ENCODE results near the gene PTPRG.

Gene PTPRG

GRCh38 chr3:61901496-61901895 lies 340.1 kb downstream of the PTPRG start:
- Histone ChIP-seq H3K27ac (ENCODE audit: low read depth, low read length) (no peak overlapping the region), H3K9ac (ENCODE audit: low read depth, low read length) (no peak overlapping the region), H3K4me3 (ENCODE audit: low read length) (no peak overlapping the region), H3K4me1 (ENCODE audit: insufficient read depth, low read length) (peaks cover 49% of the 10 kb centered on the region), H3K27me3 (ENCODE audit: insufficient read depth, low read length) (no peaks in the 10 kb centered on the region), H3K36me3 (ENCODE audit: insufficient read depth, low read length) (no peaks in the 10 kb centered on the region), H3K9me3 (ENCODE audit: insufficient read depth, low read depth, low read length) (no peaks in the 10 kb centered on the region)
- 98% methylated on average over 2 of the region's 2 CpGs for WGBS

GRCh38 chr3:61901986-61902385 lies 340.6 kb downstream of the PTPRG start:
- no peaks in the 10 kb centered on the region for H3K36me3 ChIP-seq (ENCODE audit: insufficient read depth, low read length)
- no peak overlapping the region for H3K27ac ChIP-seq (ENCODE audit: low read depth, low read length)
- H3K4me3 ChIP-seq (ENCODE audit: low read length) = no peak overlapping the region
- peaks cover 49% of the 10 kb centered on the region for H3K4me1 ChIP-seq (ENCODE audit: insufficient read depth, low read length)
- no peak overlapping the region for H3K9ac ChIP-seq (ENCODE audit: low read depth, low read length)
- H3K9me3 ChIP-seq (ENCODE audit: insufficient read depth, low read depth, low read length) = no peaks in the 10 kb centered on the region
- no peaks in the 10 kb centered on the region for H3K27me3 ChIP-seq (ENCODE audit: insufficient read depth, low read length)
- 76% methylated on average over 2 of the region's 2 CpGs for WGBS

- Histone ChIP-seq H3K27me3 (ENCODE audit: insufficient read depth, low read length) (no peaks in the 10 kb centered on the region), H3K27ac (ENCODE audit: low read depth, low read length) (no peak overlapping the region), H3K36me3 (ENCODE audit: insufficient read depth, low read length) (no peaks in the 10 kb centered on the region), H3K4me1 (ENCODE audit: insufficient read depth, low read length) (peaks cover 49% of the 10 kb centered on the region), H3K9ac (ENCODE audit: low read depth, low read length) (no peak overlapping the region), H3K9me3 (ENCODE audit: insufficient read depth, low read depth, low read length) (no peaks in the 10 kb centered on the region), H3K4me3 (ENCODE audit: low read length) (no peak overlapping the region)
- WGBS = 76% methylated on average over 9 of the region's 9 CpGs
Measured at GRCh38 chr3:61903074-61903473, 341.7 kb downstream of the PTPRG start.

DNA sequence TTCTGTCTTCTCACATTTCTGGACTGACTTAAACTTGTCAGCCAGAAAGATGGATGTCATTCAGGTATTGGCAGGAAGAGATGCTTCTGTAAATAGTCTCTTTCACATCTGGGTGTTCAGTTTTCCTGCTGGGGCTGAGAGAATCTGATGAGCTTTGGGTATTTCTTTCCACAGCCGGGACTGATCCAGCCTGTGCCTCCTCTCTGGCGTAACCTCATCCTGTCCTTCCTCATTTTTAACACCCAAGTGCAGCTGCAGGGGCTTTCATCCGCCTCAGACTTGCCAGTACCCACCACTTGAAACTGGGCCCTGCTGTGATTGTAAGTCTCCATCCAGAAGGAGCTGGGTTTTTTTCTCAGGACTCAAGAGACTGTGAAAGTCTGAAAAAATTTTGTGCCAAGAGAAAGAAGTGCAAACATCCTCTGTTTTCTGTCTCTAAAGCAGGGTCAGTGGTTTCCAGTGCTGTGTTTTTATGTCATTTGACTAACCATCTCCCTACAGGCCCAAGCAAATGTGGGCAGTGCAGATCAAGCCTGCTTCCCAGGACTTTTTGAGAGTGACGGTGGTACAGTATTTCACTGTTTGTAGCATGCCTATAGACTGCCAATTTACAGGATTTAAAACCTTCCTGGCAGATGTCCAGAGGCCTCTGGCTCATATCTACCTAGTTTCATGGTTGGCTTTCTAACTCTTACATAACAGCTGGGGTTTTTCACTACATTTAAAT lies 342.7 kb downstream of the PTPRG start:
- H3K9me3 ChIP-seq (ENCODE audit: insufficient read depth, low read depth, low read length) = no peaks in the 10 kb centered on the region
- 0 out of 2 replicates have a peak overlapping the region, but pooled peaks have one; percentile 32 for H3K27ac ChIP-seq (ENCODE audit: low read depth, low read length)
- H3K4me3 ChIP-seq (ENCODE audit: low read length) = no peak overlapping the region
- H3K27me3 ChIP-seq (ENCODE audit: insufficient read depth, low read length) = no peaks in the 10 kb centered on the region
- H3K9ac ChIP-seq (ENCODE audit: low read depth, low read length) = no peak overlapping the region
- 86% methylated on average over 4 of the region's 4 CpGs for WGBS
- peaks cover 50% of the 10 kb centered on the region for H3K4me1 ChIP-seq (ENCODE audit: insufficient read depth, low read length)
- H3K36me3 ChIP-seq (ENCODE audit: insufficient read depth, low read length) = no peaks in the 10 kb centered on the region

GRCh38 chr3:61907210-61907795 lies 345.9 kb downstream of the PTPRG start:
- H3K9me3 ChIP-seq (ENCODE audit: insufficient read depth, low read depth, low read length) = no peaks in the 10 kb centered on the region
- WGBS = 87% methylated on average over 7 of the region's 7 CpGs
- H3K9ac ChIP-seq (ENCODE audit: low read depth, low read length) = no peak overlapping the region
- peaks cover 53% of the 10 kb centered on the region for H3K4me1 ChIP-seq (ENCODE audit: insufficient read depth, low read length)
- no peaks in the 10 kb centered on the region for H3K36me3 ChIP-seq (ENCODE audit: insufficient read depth, low read length)
- H3K4me3 ChIP-seq (ENCODE audit: low read length) = no peak overlapping the region
- H3K27ac ChIP-seq (ENCODE audit: low read depth, low read length) = no peak overlapping the region
- H3K27me3 ChIP-seq (ENCODE audit: insufficient read depth, low read length) = no peaks in the 10 kb centered on the region

- no peak overlapping the region for H3K27ac ChIP-seq (ENCODE audit: low read depth, low read length)
- no peak overlapping the region for H3K4me3 ChIP-seq (ENCODE audit: low read length)
- WGBS = 93% methylated on average over 1 of the region's 1 CpG
- H3K9ac ChIP-seq (ENCODE audit: low read depth, low read length) = no peak overlapping the region
- no peaks in the 10 kb centered on the region for H3K36me3 ChIP-seq (ENCODE audit: insufficient read depth, low read length)
- no peaks in the 10 kb centered on the region for H3K9me3 ChIP-seq (ENCODE audit: insufficient read depth, low read depth, low read length)
- H3K4me1 ChIP-seq (ENCODE audit: insufficient read depth, low read length) = peaks cover 51% of the 10 kb centered on the region
- H3K27me3 ChIP-seq (ENCODE audit: insufficient read depth, low read length) = no peaks in the 10 kb centered on the region
Measured at GRCh38 chr3:61908382-61908781, 347.0 kb downstream of the PTPRG start.

- WGBS = 77% methylated on average over 3 of the region's 3 CpGs
- Histone ChIP-seq H3K27me3 (ENCODE audit: insufficient read depth, low read length) (no peaks in the 10 kb centered on the region), H3K36me3 (ENCODE audit: insufficient read depth, low read length) (no peaks in the 10 kb centered on the region), H3K4me3 (ENCODE audit: low read length) (no peak overlapping the region), H3K27ac (ENCODE audit: low read depth, low read length) (no peak overlapping the region), H3K9ac (ENCODE audit: low read depth, low read length) (no peak overlapping the region), H3K4me1 (ENCODE audit: insufficient read depth, low read length) (peaks cover 52% of the 10 kb centered on the region), H3K9me3 (ENCODE audit: insufficient read depth, low read depth, low read length) (no peaks in the 10 kb centered on the region)
Measured at GRCh38 chr3:61910732-61911131, 349.4 kb downstream of the PTPRG start.

GRCh38 chr3:61912158-61912557 lies 350.8 kb downstream of the PTPRG start:
- no peaks in the 10 kb centered on the region for H3K36me3 ChIP-seq (ENCODE audit: insufficient read depth, low read length)
- H3K27me3 ChIP-seq (ENCODE audit: insufficient read depth, low read length) = no peaks in the 10 kb centered on the region
- H3K9ac ChIP-seq (ENCODE audit: low read depth, low read length) = no peak overlapping the region
- peak overlapping the region; percentile 31; the same call in 1 of the 2 replicates for H3K27ac ChIP-seq (ENCODE audit: low read depth, low read length)
- H3K9me3 ChIP-seq (ENCODE audit: insufficient read depth, low read depth, low read length) = no peaks in the 10 kb centered on the region
- no CpG with 5 or more reads among the region's 1 CpG for WGBS
- H3K4me1 ChIP-seq (ENCODE audit: insufficient read depth, low read length) = peaks cover 64% of the 10 kb centered on the region
- H3K4me3 ChIP-seq (ENCODE audit: low read length) = no peak overlapping the region

DNA sequence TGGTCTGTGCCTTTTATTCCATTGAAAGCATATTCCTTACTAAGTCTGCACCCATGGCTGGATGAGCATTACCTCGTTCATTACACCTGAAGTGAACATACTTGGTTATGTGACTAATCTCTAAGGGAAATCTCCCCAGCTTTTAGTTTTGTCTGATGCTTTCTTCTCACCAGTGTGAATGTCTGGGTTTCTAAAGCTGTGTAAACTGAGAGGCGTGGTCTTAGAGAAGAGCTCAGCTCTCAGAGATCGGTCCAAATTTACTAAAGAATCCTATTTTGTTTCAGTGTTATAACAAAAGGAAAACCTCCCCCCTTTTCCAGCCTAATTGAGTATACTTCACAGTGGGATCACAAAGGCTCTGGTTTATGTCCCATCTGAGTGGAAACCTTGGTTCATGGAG lies 352.3 kb downstream of the PTPRG start:
- Histone ChIP-seq H3K9ac (ENCODE audit: low read depth, low read length) (no peak overlapping the region), H3K27me3 (ENCODE audit: insufficient read depth, low read length) (no peaks in the 10 kb centered on the region), H3K36me3 (ENCODE audit: insufficient read depth, low read length) (no peaks in the 10 kb centered on the region), H3K4me3 (ENCODE audit: low read length) (no peak overlapping the region), H3K9me3 (ENCODE audit: insufficient read depth, low read depth, low read length) (no peaks in the 10 kb centered on the region), H3K27ac (ENCODE audit: low read depth, low read length) (no peak overlapping the region), H3K4me1 (ENCODE audit: insufficient read depth, low read length) (peaks cover 76% of the 10 kb centered on the region)
- WGBS = 95% methylated on average over 2 of the region's 3 CpGs

- peaks cover 80% of the 10 kb centered on the region for H3K4me1 ChIP-seq (ENCODE audit: insufficient read depth, low read length)
- no peaks in the 10 kb centered on the region for H3K27me3 ChIP-seq (ENCODE audit: insufficient read depth, low read length)
- no peak overlapping the region for H3K4me3 ChIP-seq (ENCODE audit: low read length)
- H3K36me3 ChIP-seq (ENCODE audit: insufficient read depth, low read length) = no peaks in the 10 kb centered on the region
- H3K9ac ChIP-seq (ENCODE audit: low read depth, low read length) = no peak overlapping the region
- 97% methylated on average over 6 of the region's 6 CpGs for WGBS
- no peaks in the 10 kb centered on the region for H3K9me3 ChIP-seq (ENCODE audit: insufficient read depth, low read depth, low read length)
- no peak overlapping the region for H3K27ac ChIP-seq (ENCODE audit: low read depth, low read length)
Measured at GRCh38 chr3:61914276-61914675, 352.9 kb downstream of the PTPRG start.

DNA sequence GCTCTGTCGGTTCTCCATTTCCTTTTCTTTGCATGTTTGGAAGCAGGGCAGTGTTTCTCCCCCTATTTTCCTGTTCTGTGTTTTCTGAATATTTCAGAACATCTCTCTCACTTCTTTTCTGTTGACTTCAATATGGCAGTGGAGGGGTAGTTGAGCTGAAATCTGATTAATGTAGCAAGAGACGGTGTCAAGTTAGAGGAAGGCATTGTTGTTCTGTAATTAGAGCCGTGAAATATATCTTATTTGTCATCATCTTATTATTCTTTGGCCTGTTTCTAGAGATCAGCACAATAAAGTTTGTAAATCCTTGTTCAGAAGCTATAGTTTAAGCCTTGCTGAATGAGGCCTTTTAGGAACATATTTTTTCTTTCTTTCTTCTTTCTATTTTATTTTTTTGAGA lies 353.9 kb downstream of the PTPRG start:
- H3K36me3 ChIP-seq (ENCODE audit: insufficient read depth, low read length) = no peaks in the 10 kb centered on the region
- no peaks in the 10 kb centered on the region for H3K27me3 ChIP-seq (ENCODE audit: insufficient read depth, low read length)
- WGBS = 90% methylated on average over 2 of the region's 3 CpGs
- no peak overlapping the region for H3K4me3 ChIP-seq (ENCODE audit: low read length)
- H3K4me1 ChIP-seq (ENCODE audit: insufficient read depth, low read length) = peaks cover 71% of the 10 kb centered on the region
- no peak overlapping the region for H3K9ac ChIP-seq (ENCODE audit: low read depth, low read length)
- H3K9me3 ChIP-seq (ENCODE audit: insufficient read depth, low read depth, low read length) = no peaks in the 10 kb centered on the region
- H3K27ac ChIP-seq (ENCODE audit: low read depth, low read length) = no peak overlapping the region

All from HUES64 (cell line).